Esophagus (tissue), 2 donors: ENCODE measurements around the gene RAPH1. TPM values are rescaled to one million over a fixed set of nuclear protein-coding genes. Genes with fewer than 3 reads are reported as not detected.

Experiments
- H3K27ac ChIP-seq, 2 donors: one replicate each; pipeline ENCODE4 v1.5.1; 2013; ENCODE audit warnings: low read depth in 2 of 2, mild to moderate bottlenecking in 2 of 2, inconsistent platforms in 1 of 2, low read length in 1 of 2, moderate library complexity in 1 of 2
- H3K27me3 ChIP-seq, 2 donors: one replicate each; pipeline ENCODE4 v1.6.1; 2013; ENCODE audit warnings: low read length in 2 of 2, control low read depth in 1 of 2, mild to moderate bottlenecking in 1 of 2; ENCODE audit not compliant: insufficient read depth in 2 of 2, control insufficient read depth in 1 of 2
- H3K36me3 ChIP-seq, 2 donors: one replicate each; pipeline ENCODE4 v1.6.1; 2013; ENCODE audit warnings: low read length in 1 of 2; ENCODE audit not compliant: control insufficient read depth in 2 of 2, insufficient read depth in 2 of 2
- H3K4me1 ChIP-seq, 2 donors: one replicate each; pipeline ENCODE4 v1.6.1; 2013; ENCODE audit warnings: low read length in 1 of 2; ENCODE audit not compliant: control insufficient read depth in 2 of 2, insufficient read depth in 2 of 2
- H3K4me3 ChIP-seq, 2 donors: one replicate each; pipeline ENCODE4 v1.5.1; 2013; ENCODE audit warnings: low read length in 2 of 2, mild to moderate bottlenecking in 2 of 2, low read depth in 1 of 2, moderate library complexity in 1 of 2
- H3K9me3 ChIP-seq, 2 donors: one replicate each; pipeline ENCODE4 v1.6.1; 2013; ENCODE audit warnings: mild to moderate bottlenecking in 2 of 2, low read depth in 1 of 2, low read length in 1 of 2, moderate library complexity in 1 of 2; ENCODE audit not compliant: control insufficient read depth in 2 of 2, insufficient read depth in 1 of 2
- WGBS, 2 donors: extraction: QIAGEN DNeasy Blood & Tissue Kit; methylation state at CpG; one replicate each; pipeline ENCODE4 v1.1.7; 2013; 5-methylcytosine and 5-hydroxymethylcytosine counted together
- polyA plus RNA-seq, 2 donors: library from polyadenylated mRNA; stranded (reverse); fragments of 200-250 nt; gene quantifications; one replicate each; pipeline ENCODE4 v1.2.3, GENCODE V29; 2013
- donor health status: healthy with polysubstance abuse.
- donor health status: Bipolar disorder and iron deficiency.

The RAPH1 gene
- polyA plus RNA-seq, 2 donors: 3.8 to 5.0 TPM

GRCh38 chr2:203500951-203501350 lies 34.1 kb downstream of the RAPH1 start:
- WGBS, 2 donors: 67 to 71% methylated on average over 1 of the region's 1 CpG
- Histone ChIP-seq H3K4me1 (peaks cover 0 to 1% of the 10 kb centered on the region in 2 donors), H3K36me3 (no peaks in the 10 kb centered on the region), H3K27me3 (no peaks in the 10 kb centered on the region), H3K4me3 (no peak overlapping the region), H3K27ac (no peak overlapping the region), H3K9me3 (no peaks in the 10 kb centered on the region)

GRCh38 chr2:203500297-203500696 lies 34.8 kb downstream of the RAPH1 start:
- H3K27ac ChIP-seq: no peak overlapping the region
- WGBS, 2 donors: 89 to 93% methylated on average over 2 of the region's 2 CpGs
- no peaks in the 10 kb centered on the region for H3K9me3 ChIP-seq
- H3K4me3 ChIP-seq: no peak overlapping the region
- H3K27me3 ChIP-seq: no peaks in the 10 kb centered on the region
- H3K4me1 ChIP-seq: peaks cover 0 to 1% of the 10 kb centered on the region in 2 donors
- H3K36me3 ChIP-seq: no peaks in the 10 kb centered on the region

DNA sequence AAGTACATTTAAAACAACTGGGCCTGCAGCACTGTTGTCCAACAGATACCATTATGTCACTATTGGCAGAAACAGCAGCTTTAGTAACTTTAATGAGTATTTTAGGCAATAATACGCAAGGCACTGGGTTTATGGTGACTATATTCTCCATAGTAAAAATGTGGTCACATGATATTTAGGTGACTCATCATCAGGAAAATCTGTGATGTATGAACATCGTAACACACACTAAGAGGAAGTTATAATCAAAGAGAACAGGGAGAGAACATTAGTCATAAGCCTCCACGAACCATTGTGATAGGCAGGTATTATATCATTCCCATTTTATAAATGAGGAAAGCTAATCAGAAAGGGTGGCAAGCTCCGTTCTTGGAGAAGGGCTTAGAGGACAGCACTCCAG lies 36.9 kb downstream of the RAPH1 start:
- no peak overlapping the region for H3K4me3 ChIP-seq

GRCh38 chr2:203492965-203493364 lies 42.1 kb downstream of the RAPH1 start:
- Histone ChIP-seq H3K27me3 (no peaks in the 10 kb centered on the region), H3K4me1 (peaks cover 0 to 1% of the 10 kb centered on the region in 2 donors), H3K36me3 (peaks cover 0 to 4% of the 10 kb centered on the region in 2 donors), H3K4me3 (no peak overlapping the region), H3K27ac (peak overlapping the region in 1 of 2 donors; percentile 45), H3K9me3 (no peaks in the 10 kb centered on the region)
- 81 to 82% methylated on average over 2 of the region's 2 CpGs for WGBS, 2 donors

More for the DNA sequence above, 36.9 kb downstream of the RAPH1 start:
- Histone ChIP-seq H3K4me1 (peaks cover 0 to 1% of the 10 kb centered on the region in 2 donors), H3K27me3 (no peaks in the 10 kb centered on the region), H3K36me3 (no peaks in the 10 kb centered on the region), H3K9me3 (no peaks in the 10 kb centered on the region), H3K27ac (peak overlapping the region in 1 of 2 donors; percentile 31)
- WGBS, 2 donors: 38 to 48% methylated on average over 4 of the region's 4 CpGs

GRCh38 chr2:203490391-203490790 lies 44.7 kb downstream of the RAPH1 start:
- H3K4me1 ChIP-seq: no peaks in the 10 kb centered on the region
- H3K27me3 ChIP-seq: no peaks in the 10 kb centered on the region
- no peak overlapping the region for H3K4me3 ChIP-seq
- WGBS, 2 donors: 76 to 94% methylated on average over 3 of the region's 3 CpGs
- peaks cover 0 to 4% of the 10 kb centered on the region in 2 donors for H3K36me3 ChIP-seq
- no peak overlapping the region for H3K27ac ChIP-seq
- no peaks in the 10 kb centered on the region for H3K9me3 ChIP-seq

DNA sequence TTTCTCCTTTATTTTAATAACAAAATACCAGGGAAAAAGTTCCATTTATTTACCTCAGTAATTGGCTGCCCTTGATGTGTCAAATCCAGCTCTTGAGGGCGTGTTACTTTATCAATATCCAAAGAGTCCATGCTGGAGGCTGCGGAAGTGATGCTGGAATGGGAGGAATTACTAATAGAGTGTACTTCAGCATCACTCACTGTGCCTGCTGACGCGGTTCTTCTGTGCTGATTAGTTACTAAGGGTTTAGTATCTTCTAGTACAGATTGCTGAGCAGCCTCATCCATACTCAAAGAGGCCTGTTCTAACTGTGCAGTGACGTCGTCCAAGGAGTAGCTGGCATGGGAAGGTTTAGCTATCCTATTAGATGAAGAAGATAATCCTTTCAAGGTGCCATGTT lies 45.6 kb downstream of the RAPH1 start:
- no peak overlapping the region for H3K4me3 ChIP-seq
- peaks cover 0 to 4% of the 10 kb centered on the region in 2 donors for H3K36me3 ChIP-seq
- 81 to 96% methylated on average over 6 of the region's 6 CpGs for WGBS, 2 donors
- H3K4me1 ChIP-seq: no peaks in the 10 kb centered on the region
- no peaks in the 10 kb centered on the region for H3K27me3 ChIP-seq
- no peak overlapping the region for H3K27ac ChIP-seq
- no peaks in the 10 kb centered on the region for H3K9me3 ChIP-seq

- H3K4me1 ChIP-seq: no peaks in the 10 kb centered on the region
- H3K9me3 ChIP-seq: no peaks in the 10 kb centered on the region
- no peaks in the 10 kb centered on the region for H3K27me3 ChIP-seq
- H3K36me3 ChIP-seq: peaks cover 0 to under 1% of the 10 kb centered on the region in 2 donors
- no peak overlapping the region for H3K4me3 ChIP-seq
- 73 to 76% methylated on average over 8 of the region's 8 CpGs for WGBS, 2 donors
- H3K27ac ChIP-seq: no peak overlapping the region
Measured at GRCh38 chr2:203484266-203485112, 50.6 kb downstream of the RAPH1 start.

DNA sequence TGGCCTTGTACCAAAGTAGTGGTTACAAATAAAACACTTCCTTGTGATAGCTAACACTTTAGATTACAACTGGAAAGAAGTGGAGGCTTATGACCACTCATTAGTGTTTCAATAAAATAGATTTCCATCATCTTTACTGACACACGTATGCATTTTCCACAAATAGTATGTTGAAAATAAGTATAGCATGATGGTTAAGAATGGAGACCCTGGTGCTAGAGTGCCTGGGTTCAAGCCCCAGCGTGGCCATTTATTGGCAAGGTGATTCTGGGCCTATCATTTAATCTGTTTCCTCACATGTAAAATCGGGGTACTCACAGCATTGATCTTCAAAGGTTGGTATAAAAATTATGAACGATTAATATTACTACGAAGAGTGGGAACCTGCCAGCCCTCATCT lies 54.5 kb downstream of the RAPH1 start:
- Histone ChIP-seq H3K27me3 (no peaks in the 10 kb centered on the region), H3K9me3 (no peaks in the 10 kb centered on the region), H3K4me3 (no peak overlapping the region), H3K27ac (no peak overlapping the region), H3K36me3 (no peaks in the 10 kb centered on the region), H3K4me1 (no peaks in the 10 kb centered on the region)
- WGBS, 2 donors: 93 to 94% methylated on average over 5 of the region's 5 CpGs

GRCh38 chr2:203476881-203477280 lies 58.2 kb downstream of the RAPH1 start:
- Histone ChIP-seq H3K36me3 (no peaks in the 10 kb centered on the region), H3K27ac (no peak overlapping the region), H3K4me1 (no peaks in the 10 kb centered on the region), H3K27me3 (no peaks in the 10 kb centered on the region), H3K9me3 (no peaks in the 10 kb centered on the region), H3K4me3 (no peak overlapping the region)
- WGBS, 2 donors: 55 to 72% methylated on average over 2 of the region's 2 CpGs

DNA sequence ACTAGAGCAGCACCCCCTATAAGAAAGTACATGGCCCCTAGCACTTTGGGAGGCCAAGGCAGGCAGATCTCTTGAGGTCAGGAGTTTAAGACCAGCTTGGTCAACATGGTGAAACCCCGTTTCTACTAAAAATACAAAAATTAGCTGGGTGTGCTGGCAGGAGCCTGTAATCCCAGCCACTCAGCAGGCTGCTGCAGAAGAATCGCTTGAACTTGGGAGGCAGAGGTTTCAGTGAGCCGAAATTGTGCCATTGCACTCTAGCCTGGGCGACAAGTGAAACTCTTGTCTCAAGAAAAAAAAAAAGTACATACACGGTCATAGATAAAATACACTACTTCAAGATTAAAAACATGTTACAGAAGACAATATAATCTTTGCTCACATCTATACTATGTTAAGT lies 63.8 kb downstream of the RAPH1 start:
- no peaks in the 10 kb centered on the region for H3K4me1 ChIP-seq
- H3K36me3 ChIP-seq: no peaks in the 10 kb centered on the region
- no peaks in the 10 kb centered on the region for H3K27me3 ChIP-seq
- H3K27ac ChIP-seq: no peak overlapping the region
- no peak overlapping the region for H3K4me3 ChIP-seq
- WGBS, 2 donors: 94% methylated on average over 5 of the region's 5 CpGs
- no peaks in the 10 kb centered on the region for H3K9me3 ChIP-seq
